H9 (cell line): ENCODE data around the gene CYP2U1. TPM values are rescaled to one million over a fixed set of nuclear protein-coding genes. Genes with fewer than 3 reads are reported as not detected.

Source experiments
- DNase-seq: peaks from one replicate; pipeline ENCODE4 v3.0.0-alpha.2; 2017
- H2AFZ ChIP-seq: one replicate; pipeline ENCODE4 v1.6.1; 2013; ENCODE audit warnings: mild to moderate bottlenecking, low read length, control low read depth, moderate library complexity
- H2AK5ac ChIP-seq: 2 replicates; pipeline ENCODE4 v1.6.1; 2013; ENCODE audit warnings: low read length, control low read depth, mixed read lengths; ENCODE audit not compliant: insufficient read length
- H2BK120ac ChIP-seq: one replicate; pipeline ENCODE4 v1.6.1; 2013; ENCODE audit warnings: low read depth, mild to moderate bottlenecking, low read length, control low read depth, inconsistent platforms; ENCODE audit not compliant: poor library complexity, severe bottlenecking
- H2BK12ac ChIP-seq: 2 replicates; pipeline ENCODE4 v1.6.1; 2013; ENCODE audit warnings: low read length, control low read depth, mixed read lengths, low read depth; ENCODE audit not compliant: insufficient read length
- H2BK15ac ChIP-seq: 2 replicates; pipeline ENCODE4 v1.6.1; 2013; ENCODE audit warnings: low read depth, low read length, control low read depth
- H2BK20ac ChIP-seq: one replicate; pipeline ENCODE4 v1.6.1; 2013; ENCODE audit warnings: low read depth, mild to moderate bottlenecking, low read length, control low read depth, inconsistent platforms; ENCODE audit not compliant: poor library complexity, severe bottlenecking
- H2BK5ac ChIP-seq: 2 replicates; pipeline ENCODE4 v1.6.1; 2013; ENCODE audit warnings: low read length, control low read depth, mixed read lengths; ENCODE audit not compliant: insufficient read length
- H3K14ac ChIP-seq: 2 replicates; pipeline ENCODE4 v1.6.1; 2013; ENCODE audit warnings: low read length, control low read depth; ENCODE audit not compliant: insufficient read depth
- H3K18ac ChIP-seq: 2 replicates; pipeline ENCODE4 v1.6.1; 2013; ENCODE audit warnings: low read depth, mild to moderate bottlenecking, mixed read lengths, low read length, control low read depth; ENCODE audit not compliant: insufficient read length
- H3K23ac ChIP-seq: 2 replicates; pipeline ENCODE4 v1.6.1; 2013; ENCODE audit warnings: low read length, control low read depth, mixed read lengths, low read depth; ENCODE audit not compliant: insufficient read length
- H3K23me2 ChIP-seq: 2 replicates; pipeline ENCODE4 v1.6.1; 2013; ENCODE audit warnings: low read depth, mild to moderate bottlenecking, mixed read lengths, low read length, control low read depth; ENCODE audit not compliant: insufficient read length, poor library complexity, severe bottlenecking
- H3K27ac ChIP-seq: 2 replicates; pipeline ENCODE4 v1.5.1; 2013; ENCODE audit warnings: low read length, control low read depth, mixed read lengths, low read depth; ENCODE audit not compliant: insufficient read length
- H3K27me3 ChIP-seq: 2 replicates; pipeline ENCODE4 v1.6.1; 2013; ENCODE audit warnings: low read length, control low read depth, inconsistent platforms; ENCODE audit not compliant: insufficient read depth
- H3K4ac ChIP-seq: 2 replicates; pipeline ENCODE4 v1.6.1; 2013; ENCODE audit warnings: low read depth, mild to moderate bottlenecking, control low read depth, inconsistent platforms, low read length, moderate library complexity
- H3K4me1 ChIP-seq: 2 replicates; pipeline ENCODE4 v1.6.1; 2013; ENCODE audit warnings: low read length, control low read depth, inconsistent platforms; ENCODE audit not compliant: insufficient read depth
- H3K4me2 ChIP-seq: 2 replicates; pipeline ENCODE4 v1.6.1; 2013; ENCODE audit warnings: low read length, control low read depth, mixed read lengths; ENCODE audit not compliant: insufficient read length, insufficient read depth
- H3K56ac ChIP-seq: 2 replicates; pipeline ENCODE4 v1.6.1; 2013; ENCODE audit warnings: low read depth, mild to moderate bottlenecking, mixed read lengths, low read length, control low read depth; ENCODE audit not compliant: insufficient read length
- H3K79me1 ChIP-seq: 2 replicates; pipeline ENCODE4 v1.6.1; 2013; ENCODE audit warnings: low read depth, mild to moderate bottlenecking, moderate library complexity, low read length, control low read depth, inconsistent platforms; ENCODE audit not compliant: insufficient read depth, poor library complexity, severe bottlenecking
- H3K79me2 ChIP-seq: 2 replicates; pipeline ENCODE4 v1.6.1; 2013; ENCODE audit warnings: low read length, control low read depth, inconsistent platforms; ENCODE audit not compliant: insufficient read depth
- H3K9ac ChIP-seq: 2 replicates; pipeline ENCODE4 v1.6.1; 2013; ENCODE audit warnings: low read length, control low read depth, mixed read lengths; ENCODE audit not compliant: insufficient read length; ENCODE audit errors: extremely low read depth
- H3K9me3 ChIP-seq: one replicate; pipeline ENCODE4 v1.6.1; 2013; ENCODE audit warnings: low read depth, low read length, inconsistent platforms; ENCODE audit not compliant: control insufficient read depth
- H3T11ph ChIP-seq: one replicate; pipeline ENCODE4 v1.6.1; 2013; ENCODE audit warnings: mild to moderate bottlenecking, low read length, control low read depth, inconsistent platforms
- H4K20me1 ChIP-seq: one replicate; pipeline ENCODE4 v1.6.1; 2013; ENCODE audit not compliant: control insufficient read depth, insufficient read length, insufficient read depth
- H4K5ac ChIP-seq: 2 replicates; pipeline ENCODE4 v1.6.1; 2013; ENCODE audit warnings: low read depth, mild to moderate bottlenecking, mixed read lengths, low read length, control low read depth; ENCODE audit not compliant: insufficient read length
- H4K8ac ChIP-seq: replicated peaks from 2 replicates; pipeline ENCODE4 v1.6.1; 2013; ENCODE audit warnings: low read length, control low read depth, mixed read lengths, low read depth; ENCODE audit not compliant: insufficient read length
- H4K91ac ChIP-seq: 2 replicates; pipeline ENCODE4 v1.6.1; 2013; ENCODE audit warnings: low read depth, mild to moderate bottlenecking, moderate library complexity, mixed read lengths, low read length, control low read depth; ENCODE audit not compliant: insufficient read length
- H3K27ac Mint-ChIP-seq, 3 experiments: 2 replicates in 2 of 3; 3 replicates in 1 of 3; pipeline ENCODE4 v1.8.0; 2020 to 2021; ENCODE audit warnings: mixed read lengths in 3 of 3, mild to moderate bottlenecking in 1 of 3, moderate library complexity in 1 of 3
- H3K27me3 Mint-ChIP-seq: 2 replicates; pipeline ENCODE4 v1.8.0; 2021; ENCODE audit warnings: low read depth, mild to moderate bottlenecking, moderate library complexity, mixed read lengths
- H3K36me3 Mint-ChIP-seq, 3 experiments: 2 replicates in 2 of 3; 3 replicates in 1 of 3; pipeline ENCODE4 v1.8.0; 2020 to 2021; ENCODE audit warnings: low read depth in 3 of 3, mixed read lengths in 3 of 3; ENCODE audit not compliant: insufficient read depth in 1 of 3
- H3K4me1 Mint-ChIP-seq, 2 experiments: 2 replicates each; pipeline ENCODE4 v1.8.0; 2020; ENCODE audit warnings: mixed read lengths in 2 of 2
- H3K4me3 Mint-ChIP-seq, 2 experiments: 2 replicates in 1 of 2; 3 replicates in 1 of 2; pipeline ENCODE4 v1.8.0; 2020 to 2021; ENCODE audit warnings: mild to moderate bottlenecking in 2 of 2, mixed read lengths in 2 of 2, moderate library complexity in 1 of 2
- H3K9me3 Mint-ChIP-seq, 2 experiments: 2 replicates in 1 of 2; 3 replicates in 1 of 2; pipeline ENCODE4 v1.8.0; 2020; ENCODE audit warnings: mild to moderate bottlenecking in 2 of 2, mixed read lengths in 2 of 2, moderate library complexity in 1 of 2
- CTCF ChIP-seq: fragments of 200-600 bp; sonication (generic); conservative IDR thresholded peaks from 3 replicates; pipeline ENCODE4 v1.8.0; 2021; ENCODE audit warnings: antibody characterized with exemption, mild to moderate bottlenecking
- WGBS: extraction: QIAGEN DNeasy Blood & Tissue Kit; methylation state at CpG from one replicate; pipeline ENCODE4 v1.1.7; 2013; ENCODE audit warnings: missing lambda C conversion rate, low lambda C conversion rate, mixed read lengths; ENCODE audit not compliant: insufficient read length; ENCODE audit errors: extremely low coverage; 5-methylcytosine and 5-hydroxymethylcytosine counted together
- total RNA-seq: library from RNA; stranded (reverse); gene quantifications from 2 replicates; pipeline ENCODE4 v1.2.1, GENCODE V29; 2021

The CYP2U1 gene
- total RNA-seq, 1 experiment from 2014 or later: 9.6 TPM

GRCh38 chr4:107888237-107888636 is 43.1 kb upstream of the CYP2U1 start:
- Histone ChIP-seq H4K20me1 (no peaks in the 10 kb centered on the region), H3K4me2 (no peak overlapping the region), H4K91ac (no peak overlapping the region), H3K79me2 (no peaks in the 10 kb centered on the region), H4K5ac (no peak overlapping the region), H2BK20ac (no peak overlapping the region), H3K23me2 (no peaks in the 10 kb centered on the region), H2BK15ac (no peak overlapping the region), H3K56ac (no peak overlapping the region), H4K8ac (no peak overlapping the region), H3K4me1 (peaks cover 2% of the 10 kb centered on the region; the same call in 1 of the 2 replicates), H3K9me3 (peaks cover 5% of the 10 kb centered on the region), H3K4ac (no peak overlapping the region), H3K14ac (no peak overlapping the region), H2AFZ (no peak overlapping the region), H3K27me3 (no peaks in the 10 kb centered on the region), H3K23ac (no peak overlapping the region), H2BK5ac (no peak overlapping the region), H2AK5ac (no peak overlapping the region), H3K9ac (no peak overlapping the region), H3K27ac (no peak overlapping the region), H3K79me1 (no peaks in the 10 kb centered on the region), H3K18ac (no peak overlapping the region), H2BK120ac (no peak overlapping the region), H3T11ph (no peak overlapping the region), H2BK12ac (no peak overlapping the region)
- peaks cover 9 to 27% of the 10 kb centered on the region in 2 experiments for H3K4me1 Mint-ChIP-seq
- H3K9me3 Mint-ChIP-seq: peaks cover 63 to 64% of the 10 kb centered on the region in 2 experiments
- no peak overlapping the region for H3K4me3 Mint-ChIP-seq
- WGBS: no CpG with 5 or more reads among the region's 2 CpGs
- peaks cover 35 to 80% (median 65%) of the 10 kb centered on the region in 3 experiments for H3K36me3 Mint-ChIP-seq
- DNase-seq: no peak
- no peak overlapping the region for H3K27ac Mint-ChIP-seq
- no peaks in the 10 kb centered on the region for H3K27me3 Mint-ChIP-seq
- TF ChIP-seq CTCF: no peak
